Measurements from ENCODE around the gene PAH. TPM values are rescaled to one million over a fixed set of nuclear protein-coding genes. Genes with fewer than 3 reads are reported as not detected.

The PAH gene
- total and polyA plus RNA-seq, 2 of the 13 experiments (the other 11 are each of a cell fraction or from before 2014, with no cell fraction given) = 192 to 451 TPM

DNA sequence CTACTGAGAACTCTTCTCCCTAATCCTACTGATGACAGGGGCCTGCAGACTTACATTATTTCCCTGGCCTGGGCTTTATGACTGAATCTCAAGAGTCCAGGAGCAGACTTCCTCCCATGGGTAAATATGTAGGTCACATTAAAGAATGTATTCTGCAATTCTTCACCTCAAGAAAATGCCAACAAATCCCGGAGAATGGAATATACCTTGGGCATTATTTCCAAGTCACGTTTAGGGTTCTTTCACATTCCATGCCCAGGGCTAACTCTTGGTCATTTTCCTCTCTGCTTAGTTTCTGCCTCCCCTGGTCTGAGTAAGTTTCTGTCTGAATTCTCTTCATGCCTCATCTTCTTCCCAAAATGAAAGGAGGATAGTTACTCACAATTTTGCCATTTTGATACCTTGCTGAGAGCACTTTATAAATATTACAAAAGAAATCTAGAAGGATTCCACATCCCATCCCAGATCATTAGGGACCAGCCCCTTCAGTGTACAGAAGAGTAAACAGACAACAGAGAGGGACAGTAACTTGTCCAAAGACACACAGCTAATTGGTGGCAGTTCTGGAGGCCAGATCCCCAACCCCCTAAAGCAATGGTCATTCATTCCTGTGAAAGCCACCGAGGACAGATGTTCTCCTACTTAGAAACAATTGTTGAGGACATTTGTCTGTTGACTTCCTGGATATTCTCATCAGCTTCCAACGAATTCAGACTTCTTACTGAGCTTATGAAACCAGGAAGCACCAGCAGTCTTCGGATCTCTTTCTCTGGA, 605 bp downstream of the PAH start (continued):
- TF ChIP-seq, protein P1, sequence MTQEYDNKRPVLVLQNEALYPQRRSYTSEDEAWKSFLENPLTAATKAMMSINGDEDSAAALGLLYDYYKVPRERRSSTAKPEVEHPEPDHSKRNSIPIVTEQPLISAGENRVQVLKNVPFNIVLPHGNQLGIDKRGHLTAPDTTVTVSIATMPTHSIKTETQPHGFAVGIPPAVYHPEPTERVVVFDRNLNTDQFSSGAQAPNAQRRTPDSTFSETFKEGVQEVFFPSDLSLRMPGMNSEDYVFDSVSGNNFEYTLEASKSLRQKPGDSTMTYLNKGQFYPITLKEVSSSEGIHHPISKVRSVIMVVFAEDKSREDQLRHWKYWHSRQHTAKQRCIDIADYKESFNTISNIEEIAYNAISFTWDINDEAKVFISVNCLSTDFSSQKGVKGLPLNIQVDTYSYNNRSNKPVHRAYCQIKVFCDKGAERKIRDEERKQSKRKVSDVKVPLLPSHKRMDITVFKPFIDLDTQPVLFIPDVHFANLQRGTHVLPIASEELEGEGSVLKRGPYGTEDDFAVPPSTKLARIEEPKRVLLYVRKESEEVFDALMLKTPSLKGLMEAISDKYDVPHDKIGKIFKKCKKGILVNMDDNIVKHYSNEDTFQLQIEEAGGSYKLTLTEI (CRISPR knock-in tag; conservative IDR thresholded peaks at IDR 0.05) = no peak
- no peak for TF ChIP-seq ZMAT3 (CRISPR knock-in tag; conservative IDR thresholded peaks at IDR 0.05)
- TF ChIP-seq, protein P2, sequence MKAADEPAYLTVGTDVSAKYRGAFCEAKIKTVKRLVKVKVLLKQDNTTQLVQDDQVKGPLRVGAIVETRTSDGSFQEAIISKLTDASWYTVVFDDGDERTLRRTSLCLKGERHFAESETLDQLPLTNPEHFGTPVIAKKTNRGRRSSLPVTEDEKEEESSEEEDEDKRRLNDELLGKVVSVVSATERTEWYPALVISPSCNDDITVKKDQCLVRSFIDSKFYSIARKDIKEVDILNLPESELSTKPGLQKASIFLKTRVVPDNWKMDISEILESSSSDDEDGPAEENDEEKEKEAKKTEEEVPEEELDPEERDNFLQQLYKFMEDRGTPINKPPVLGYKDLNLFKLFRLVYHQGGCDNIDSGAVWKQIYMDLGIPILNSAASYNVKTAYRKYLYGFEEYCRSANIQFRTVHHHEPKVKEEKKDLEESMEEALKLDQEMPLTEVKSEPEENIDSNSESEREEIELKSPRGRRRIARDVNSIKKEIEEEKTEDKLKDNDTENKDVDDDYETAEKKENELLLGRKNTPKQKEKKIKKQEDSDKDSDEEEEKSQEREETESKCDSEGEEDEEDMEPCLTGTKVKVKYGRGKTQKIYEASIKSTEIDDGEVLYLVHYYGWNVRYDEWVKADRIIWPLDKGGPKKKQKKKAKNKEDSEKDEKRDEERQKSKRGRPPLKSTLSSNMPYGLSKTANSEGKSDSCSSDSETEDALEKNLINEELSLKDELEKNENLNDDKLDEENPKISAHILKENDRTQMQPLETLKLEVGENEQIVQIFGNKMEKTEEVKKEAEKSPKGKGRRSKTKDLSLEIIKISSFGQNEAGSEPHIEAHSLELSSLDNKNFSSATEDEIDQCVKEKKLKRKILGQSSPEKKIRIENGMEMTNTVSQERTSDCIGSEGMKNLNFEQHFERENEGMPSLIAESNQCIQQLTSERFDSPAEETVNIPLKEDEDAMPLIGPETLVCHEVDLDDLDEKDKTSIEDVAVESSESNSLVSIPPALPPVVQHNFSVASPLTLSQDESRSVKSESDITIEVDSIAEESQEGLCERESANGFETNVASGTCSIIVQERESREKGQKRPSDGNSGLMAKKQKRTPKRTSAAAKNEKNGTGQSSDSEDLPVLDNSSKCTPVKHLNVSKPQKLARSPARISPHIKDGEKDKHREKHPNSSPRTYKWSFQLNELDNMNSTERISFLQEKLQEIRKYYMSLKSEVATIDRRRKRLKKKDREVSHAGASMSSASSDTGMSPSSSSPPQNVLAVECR (CRISPR knock-in tag; IDR thresholded peaks at IDR 0.05; ENCODE audit: borderline replicate concordance) = no peak
- no peak for TF ChIP-seq PAWR (CRISPR knock-in tag; IDR thresholded peaks at IDR 0.05; ENCODE audit: borderline replicate concordance)
- no peak for TF ChIP-seq ZNF879 (CRISPR knock-in tag; IDR thresholded peaks at IDR 0.05)
- TF ChIP-seq NCOR1 (IDR thresholded peaks at IDR 0.05; ENCODE audit: borderline replicate concordance, low read length) = 0 out of 2 replicates have a peak, but pooled peaks have one; percentile 11
- TF ChIP-seq GATA4 (IDR thresholded peaks at IDR 0.05; ENCODE audit: borderline replicate concordance, low read depth) = no peak
- TF ChIP-seq, protein P3, sequence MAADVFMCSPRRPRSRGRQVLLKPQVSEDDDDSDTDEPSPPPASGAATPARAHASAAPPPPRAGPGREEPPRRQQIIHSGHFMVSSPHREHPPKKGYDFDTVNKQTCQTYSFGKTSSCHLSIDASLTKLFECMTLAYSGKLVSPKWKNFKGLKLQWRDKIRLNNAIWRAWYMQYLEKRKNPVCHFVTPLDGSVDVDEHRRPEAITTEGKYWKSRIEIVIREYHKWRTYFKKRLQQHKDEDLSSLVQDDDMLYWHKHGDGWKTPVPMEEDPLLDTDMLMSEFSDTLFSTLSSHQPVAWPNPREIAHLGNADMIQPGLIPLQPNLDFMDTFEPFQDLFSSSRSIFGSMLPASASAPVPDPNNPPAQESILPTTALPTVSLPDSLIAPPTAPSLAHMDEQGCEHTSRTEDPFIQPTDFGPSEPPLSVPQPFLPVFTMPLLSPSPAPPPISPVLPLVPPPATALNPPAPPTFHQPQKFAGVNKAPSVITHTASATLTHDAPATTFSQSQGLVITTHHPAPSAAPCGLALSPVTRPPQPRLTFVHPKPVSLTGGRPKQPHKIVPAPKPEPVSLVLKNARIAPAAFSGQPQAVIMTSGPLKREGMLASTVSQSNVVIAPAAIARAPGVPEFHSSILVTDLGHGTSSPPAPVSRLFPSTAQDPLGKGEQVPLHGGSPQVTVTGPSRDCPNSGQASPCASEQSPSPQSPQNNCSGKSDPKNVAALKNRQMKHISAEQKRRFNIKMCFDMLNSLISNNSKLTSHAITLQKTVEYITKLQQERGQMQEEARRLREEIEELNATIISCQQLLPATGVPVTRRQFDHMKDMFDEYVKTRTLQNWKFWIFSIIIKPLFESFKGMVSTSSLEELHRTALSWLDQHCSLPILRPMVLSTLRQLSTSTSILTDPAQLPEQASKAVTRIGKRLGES (CRISPR knock-in tag; IDR thresholded peaks at IDR 0.05; ENCODE audit: borderline replicate concordance) = no peak
- TF ChIP-seq SUZ12 (IDR thresholded peaks at IDR 0.05; ENCODE audit: low read depth, low read length) = no peak
- TF ChIP-seq, protein P4, sequence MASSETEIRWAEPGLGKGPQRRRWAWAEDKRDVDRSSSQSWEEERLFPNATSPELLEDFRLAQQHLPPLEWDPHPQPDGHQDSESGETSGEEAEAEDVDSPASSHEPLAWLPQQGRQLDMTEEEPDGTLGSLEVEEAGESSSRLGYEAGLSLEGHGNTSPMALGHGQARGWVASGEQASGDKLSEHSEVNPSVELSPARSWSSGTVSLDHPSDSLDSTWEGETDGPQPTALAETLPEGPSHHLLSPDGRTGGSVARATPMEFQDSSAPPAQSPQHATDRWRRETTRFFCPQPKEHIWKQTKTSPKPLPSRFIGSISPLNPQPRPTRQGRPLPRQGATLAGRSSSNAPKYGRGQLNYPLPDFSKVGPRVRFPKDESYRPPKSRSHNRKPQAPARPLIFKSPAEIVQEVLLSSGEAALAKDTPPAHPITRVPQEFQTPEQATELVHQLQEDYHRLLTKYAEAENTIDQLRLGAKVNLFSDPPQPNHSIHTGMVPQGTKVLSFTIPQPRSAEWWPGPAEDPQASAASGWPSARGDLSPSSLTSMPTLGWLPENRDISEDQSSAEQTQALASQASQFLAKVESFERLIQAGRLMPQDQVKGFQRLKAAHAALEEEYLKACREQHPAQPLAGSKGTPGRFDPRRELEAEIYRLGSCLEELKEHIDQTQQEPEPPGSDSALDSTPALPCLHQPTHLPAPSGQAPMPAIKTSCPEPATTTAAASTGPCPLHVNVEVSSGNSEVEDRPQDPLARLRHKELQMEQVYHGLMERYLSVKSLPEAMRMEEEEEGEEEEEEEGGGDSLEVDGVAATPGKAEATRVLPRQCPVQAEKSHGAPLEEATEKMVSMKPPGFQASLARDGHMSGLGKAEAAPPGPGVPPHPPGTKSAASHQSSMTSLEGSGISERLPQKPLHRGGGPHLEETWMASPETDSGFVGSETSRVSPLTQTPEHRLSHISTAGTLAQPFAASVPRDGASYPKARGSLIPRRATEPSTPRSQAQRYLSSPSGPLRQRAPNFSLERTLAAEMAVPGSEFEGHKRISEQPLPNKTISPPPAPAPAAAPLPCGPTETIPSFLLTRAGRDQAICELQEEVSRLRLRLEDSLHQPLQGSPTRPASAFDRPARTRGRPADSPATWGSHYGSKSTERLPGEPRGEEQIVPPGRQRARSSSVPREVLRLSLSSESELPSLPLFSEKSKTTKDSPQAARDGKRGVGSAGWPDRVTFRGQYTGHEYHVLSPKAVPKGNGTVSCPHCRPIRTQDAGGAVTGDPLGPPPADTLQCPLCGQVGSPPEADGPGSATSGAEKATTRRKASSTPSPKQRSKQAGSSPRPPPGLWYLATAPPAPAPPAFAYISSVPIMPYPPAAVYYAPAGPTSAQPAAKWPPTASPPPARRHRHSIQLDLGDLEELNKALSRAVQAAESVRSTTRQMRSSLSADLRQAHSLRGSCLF (CRISPR knock-in tag; IDR thresholded peaks at IDR 0.05; ENCODE audit: borderline replicate concordance) = 0 out of 2 replicates have a peak, but pooled peaks have one; percentile 55
- TF ChIP-seq HES4 (CRISPR knock-in tag; IDR thresholded peaks at IDR 0.05; ENCODE audit: borderline replicate concordance) = no peak

Data from HepG2 (cell line).